ENCODE data around the gene CHCHD5. TPM values are rescaled to one million over a fixed set of nuclear protein-coding genes. Genes with fewer than 3 reads are reported as not detected.

CHCHD5 gene
- polyA plus RNA-seq, 1 donor: 31.0 TPM

GRCh38 chr2:112623913-112624777, 39.7 kb downstream of the CHCHD5 start:
- no peak for DNase-seq (ENCODE audit: low read depth)

GRCh38 chr2:112625474-112626114, 41.2 kb downstream of the CHCHD5 start:
- no peak for DNase-seq (ENCODE audit: low read depth)

- no peak for DNase-seq (ENCODE audit: low read depth)
Measured at GRCh38 chr2:112626604-112627059, 42.2 kb downstream of the CHCHD5 start.

GRCh38 chr2:112627060-112628040, 42.9 kb downstream of the CHCHD5 start:
- DNase-seq (ENCODE audit: low read depth): no peak

- DNase-seq (ENCODE audit: low read depth): no peak
Measured at GRCh38 chr2:112629224-112629623, 44.8 kb downstream of the CHCHD5 start.

- DNase-seq (ENCODE audit: low read depth): no peak
Measured at GRCh38 chr2:112629823-112630222, 45.4 kb downstream of the CHCHD5 start.

GRCh38 chr2:112630268-112630667, 45.9 kb downstream of the CHCHD5 start:
- no peak for DNase-seq (ENCODE audit: low read depth)

GRCh38 chr2:112633708-112634107, 49.3 kb downstream of the CHCHD5 start:
- no peak for DNase-seq (ENCODE audit: low read depth)

GRCh38 chr2:112634153-112634873, 49.9 kb downstream of the CHCHD5 start:
- DNase-seq (ENCODE audit: low read depth): no peak

- no peak for DNase-seq (ENCODE audit: low read depth)
Measured at GRCh38 chr2:112634874-112635157, 50.4 kb downstream of the CHCHD5 start.

- no peak for DNase-seq (ENCODE audit: low read depth)
Measured at GRCh38 chr2:112636605-112637288, 52.3 kb downstream of the CHCHD5 start.

GRCh38 chr2:112637289-112637660, 52.9 kb downstream of the CHCHD5 start:
- no peak for DNase-seq (ENCODE audit: low read depth)

Other genes with a start within 250 kb of the CHCHD5 start
- gene RGPD8, start 151.0 kb upstream of the CHCHD5 start, polyA plus RNA-seq (ENCODE audit: insufficient read length): 2.3 TPM
- gene TTL, start 102.5 kb upstream of the CHCHD5 start, polyA plus RNA-seq (ENCODE audit: insufficient read length): 37.8 TPM
- 11.6 TPM for gene POLR1B, start 42.1 kb upstream of the CHCHD5 start, polyA plus RNA-seq (ENCODE audit: insufficient read length)
- 19.1 TPM for gene SLC20A1, start 61.3 kb downstream of the CHCHD5 start, polyA plus RNA-seq (ENCODE audit: insufficient read length)
- 0.09 TPM for gene NT5DC4, start 136.4 kb downstream of the CHCHD5 start, polyA plus RNA-seq (ENCODE audit: insufficient read length)
- 6.4 TPM for gene CKAP2L, start 180.0 kb downstream of the CHCHD5 start, polyA plus RNA-seq (ENCODE audit: insufficient read length)
- gene IL1A, start 199.9 kb downstream of the CHCHD5 start, polyA plus RNA-seq (ENCODE audit: insufficient read length): not detected

All from forelimb muscle (tissue), 1 donor.